A673 (cell line): ENCODE data around the gene TNFAIP8L1. TPM values are rescaled to one million over a fixed set of nuclear protein-coding genes. Genes with fewer than 3 reads are reported as not detected.
"Not testable (repeated sequence)": the region's sequence is repeated elsewhere in the genome, so short reads cannot be mapped to it uniquely, and the experiment has no call there.

ENCODE experiments used
- BruUV-seq: library from RNA; stranded (reverse); fragments of 400-500 nt; replicated peaks from 2 replicates; lab custom pipeline; 2021; lab: Mats Ljungman, UMichigan
- CTCF ChIA-PET: fragments of 300-600 bp; sonication (Branson Sonifier 250); formaldehyde crosslinking; loops from one replicate; lab custom pipeline; 2022; ENCODE audit warnings: antibody characterized with exemption; lab: Charles Lee
- POLR2A ChIA-PET: fragments of 300-600 bp; sonication (Branson Sonifier 250); formaldehyde crosslinking; loops from one replicate; lab custom pipeline; 2022; ENCODE audit warnings: antibody characterized with exemption; ENCODE audit not compliant: low non-redundant PET; lab: Charles Lee
- DNase-seq: peaks from one replicate; pipeline ENCODE4 v3.0.0-alpha.2; 2015; ENCODE audit warnings: low spot score
- H3K27ac ChIP-seq: fragments of 200-600 bp; sonication (generic); 2 replicates; pipeline ENCODE4 v1.5.1; 2016; ENCODE audit warnings: mixed run types, low read depth, mild to moderate bottlenecking, mixed read lengths, antibody characterized with exemption, low read length; ENCODE audit not compliant: poor library complexity, severe bottlenecking
- H3K27me3 ChIP-seq: fragments of 200-600 bp; sonication (generic); replicated peaks from 2 replicates; pipeline ENCODE4 v1.6.1; 2017; ENCODE audit warnings: mixed run types, low read depth, mild to moderate bottlenecking, mixed read lengths, antibody characterized with exemption, low read length; ENCODE audit not compliant: insufficient read depth, poor library complexity
- H3K36me3 ChIP-seq: fragments of 200-600 bp; sonication (generic); 2 replicates; pipeline ENCODE4 v1.6.1; 2016; ENCODE audit warnings: mixed run types, mild to moderate bottlenecking, mixed read lengths, antibody characterized with exemption, low read length; ENCODE audit not compliant: insufficient read depth, poor library complexity, severe bottlenecking
- H3K4me1 ChIP-seq: fragments of 200-600 bp; sonication (generic); 2 replicates; pipeline ENCODE4 v1.6.1; 2017; ENCODE audit warnings: mixed run types, mild to moderate bottlenecking, mixed read lengths, antibody characterized with exemption, low read length; ENCODE audit not compliant: insufficient read depth, poor library complexity, severe bottlenecking
- H3K4me3 ChIP-seq: fragments of 200-600 bp; sonication (generic); 2 replicates; pipeline ENCODE4 v1.5.1; 2016; ENCODE audit warnings: low read depth, mixed run types, mild to moderate bottlenecking, mixed read lengths, low read length; ENCODE audit not compliant: poor library complexity, severe bottlenecking
- H3K9me3 ChIP-seq: fragments of 200-600 bp; sonication (generic); 2 replicates; pipeline ENCODE4 v1.6.1; 2016; ENCODE audit warnings: mixed run types, low read depth, mild to moderate bottlenecking, mixed read lengths, antibody characterized with exemption, low read length; ENCODE audit not compliant: poor library complexity, severe bottlenecking
- EZH2 ChIP-seq: fragments of 200-600 bp; sonication (generic); IDR thresholded peaks from 2 replicates; pipeline ENCODE4 v1.6.1; 2017; ENCODE audit warnings: borderline replicate concordance, low read depth, mild to moderate bottlenecking, mixed read lengths, antibody characterized with exemption, low read length; ENCODE audit not compliant: poor library complexity, severe bottlenecking
- intact Hi-C: fragments of 100-400 bp; cut with micrococcal nuclease; formaldehyde crosslinking; loops from one replicate; pipeline ENCODE4 v1.10.0; 2022; ENCODE audit not compliant: unreplicated experiment
- total RNA-seq: library from RNA; stranded (reverse); gene quantifications from 2 replicates; pipeline ENCODE4 v1.2.3, GENCODE V29; 2021
- TF ChIP-seq, protein P1 (sequence below): fragments of 300-800, 200-600 bp; sonication (generic); conservative IDR thresholded peaks from 2 replicates; pipeline ENCODE4 v1.5.1; 2017; ENCODE audit warnings: low read depth, mild to moderate bottlenecking, antibody characterized with exemption, low read length, moderate library complexity, mixed read lengths

Gene TNFAIP8L1
- total RNA-seq, 1 experiment from 2014 or later, result 24.7 TPM

DNA sequence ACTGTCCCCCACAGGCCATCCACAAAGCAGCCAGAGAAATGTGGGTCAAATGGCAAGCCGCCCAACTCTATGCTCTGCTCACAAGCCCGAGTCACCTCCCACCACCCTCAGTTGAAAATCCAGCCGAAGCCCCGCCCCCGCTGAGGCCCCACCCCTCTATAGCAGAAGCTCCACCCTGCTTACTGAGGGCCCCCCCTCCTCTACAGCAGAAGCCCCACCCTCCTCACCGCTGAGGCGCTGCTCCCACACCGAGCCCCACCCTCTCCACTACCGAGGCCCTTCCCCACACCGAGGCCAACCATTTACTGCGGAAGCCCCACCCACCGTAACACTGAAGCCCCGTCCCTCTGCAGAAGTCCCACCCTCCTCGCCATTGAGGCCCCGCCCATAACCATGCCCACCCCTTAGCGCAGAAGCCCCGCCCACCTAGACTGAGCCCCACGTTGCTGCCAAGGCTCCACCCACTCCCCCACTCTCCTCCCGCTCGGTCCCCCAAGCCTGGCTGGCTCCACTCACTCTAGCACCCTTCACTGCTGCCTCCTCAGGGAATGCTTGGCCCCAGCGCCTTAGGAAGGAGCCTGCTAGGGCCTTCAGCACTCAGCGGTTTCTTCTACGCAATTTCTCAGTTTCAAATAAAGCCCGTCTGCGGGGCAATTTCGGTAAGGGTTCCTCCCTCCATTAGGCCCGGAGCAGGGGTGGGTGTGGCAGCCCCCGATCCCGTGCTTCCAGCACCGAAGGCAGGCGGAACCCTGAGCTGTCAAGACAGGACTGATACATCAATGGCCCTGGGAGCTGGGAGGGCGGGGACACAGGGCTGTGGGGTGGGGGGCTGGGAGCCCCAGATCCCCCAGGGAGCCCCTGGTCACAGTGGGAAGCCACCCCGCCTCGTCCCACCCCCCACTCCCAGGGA lies 39.8 kb downstream of the TNFAIP8L1 start:
- POLR2A ChIA-PET, result no interaction called here
- no peaks in the 10 kb centered on the region for H3K9me3 ChIP-seq
- intact Hi-C loops, result no loop called here
- H3K4me3 ChIP-seq, result no peak overlapping the region
- no peaks in the 10 kb centered on the region for H3K36me3 ChIP-seq
- peak; percentile 64 for DNase-seq
- CTCF ChIA-PET, result interaction anchor here (0.6 kb wide), 1 partner anchor 1225 kb away, joined by 4 read pairs; no protein-coding TSS in a partner anchor
- TF ChIP-seq EZH2, result no peak
- TF ChIP-seq, protein P1, sequence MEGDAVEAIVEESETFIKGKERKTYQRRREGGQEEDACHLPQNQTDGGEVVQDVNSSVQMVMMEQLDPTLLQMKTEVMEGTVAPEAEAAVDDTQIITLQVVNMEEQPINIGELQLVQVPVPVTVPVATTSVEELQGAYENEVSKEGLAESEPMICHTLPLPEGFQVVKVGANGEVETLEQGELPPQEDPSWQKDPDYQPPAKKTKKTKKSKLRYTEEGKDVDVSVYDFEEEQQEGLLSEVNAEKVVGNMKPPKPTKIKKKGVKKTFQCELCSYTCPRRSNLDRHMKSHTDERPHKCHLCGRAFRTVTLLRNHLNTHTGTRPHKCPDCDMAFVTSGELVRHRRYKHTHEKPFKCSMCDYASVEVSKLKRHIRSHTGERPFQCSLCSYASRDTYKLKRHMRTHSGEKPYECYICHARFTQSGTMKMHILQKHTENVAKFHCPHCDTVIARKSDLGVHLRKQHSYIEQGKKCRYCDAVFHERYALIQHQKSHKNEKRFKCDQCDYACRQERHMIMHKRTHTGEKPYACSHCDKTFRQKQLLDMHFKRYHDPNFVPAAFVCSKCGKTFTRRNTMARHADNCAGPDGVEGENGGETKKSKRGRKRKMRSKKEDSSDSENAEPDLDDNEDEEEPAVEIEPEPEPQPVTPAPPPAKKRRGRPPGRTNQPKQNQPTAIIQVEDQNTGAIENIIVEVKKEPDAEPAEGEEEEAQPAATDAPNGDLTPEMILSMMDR, result no peak
- BruUV-seq, result no TSS peak
- H3K27me3 ChIP-seq, result no peaks in the 10 kb centered on the region
- peak overlapping the region; percentile 30 for H3K27ac ChIP-seq
- no peaks in the 10 kb centered on the region for H3K4me1 ChIP-seq

DNA sequence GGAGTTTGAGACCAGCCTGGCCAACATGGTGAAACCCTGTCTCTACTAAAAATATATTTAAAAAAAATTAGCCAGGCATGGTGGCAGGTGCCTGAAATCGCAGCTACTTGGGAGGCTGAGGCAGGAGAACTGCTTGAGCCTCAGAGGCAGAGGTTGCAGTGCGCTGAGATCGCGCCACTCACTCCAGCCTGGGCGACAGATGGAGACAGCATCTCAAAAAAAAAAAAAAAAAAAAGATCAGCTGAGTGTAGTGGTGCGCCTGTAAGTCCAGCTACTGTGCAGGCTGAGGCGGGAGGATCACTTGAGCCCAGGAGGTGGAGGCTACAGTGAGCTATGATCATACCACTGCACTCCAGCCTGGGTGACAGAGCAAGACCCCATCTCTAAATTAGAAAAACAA lies 40.7 kb downstream of the TNFAIP8L1 start:
- CTCF ChIA-PET, result interaction anchor here (0.6 kb wide), 1 partner anchor 206 kb away, joined by 4 read pairs; no protein-coding TSS in a partner anchor
- H3K27ac ChIP-seq, H3K36me3 ChIP-seq, DNase-seq, BruUV-seq, H3K9me3 ChIP-seq, intact Hi-C loops, POLR2A ChIA-PET, H3K27me3 ChIP-seq, H3K4me1 ChIP-seq, H3K4me3 ChIP-seq: not testable (repeated sequence)

DNA sequence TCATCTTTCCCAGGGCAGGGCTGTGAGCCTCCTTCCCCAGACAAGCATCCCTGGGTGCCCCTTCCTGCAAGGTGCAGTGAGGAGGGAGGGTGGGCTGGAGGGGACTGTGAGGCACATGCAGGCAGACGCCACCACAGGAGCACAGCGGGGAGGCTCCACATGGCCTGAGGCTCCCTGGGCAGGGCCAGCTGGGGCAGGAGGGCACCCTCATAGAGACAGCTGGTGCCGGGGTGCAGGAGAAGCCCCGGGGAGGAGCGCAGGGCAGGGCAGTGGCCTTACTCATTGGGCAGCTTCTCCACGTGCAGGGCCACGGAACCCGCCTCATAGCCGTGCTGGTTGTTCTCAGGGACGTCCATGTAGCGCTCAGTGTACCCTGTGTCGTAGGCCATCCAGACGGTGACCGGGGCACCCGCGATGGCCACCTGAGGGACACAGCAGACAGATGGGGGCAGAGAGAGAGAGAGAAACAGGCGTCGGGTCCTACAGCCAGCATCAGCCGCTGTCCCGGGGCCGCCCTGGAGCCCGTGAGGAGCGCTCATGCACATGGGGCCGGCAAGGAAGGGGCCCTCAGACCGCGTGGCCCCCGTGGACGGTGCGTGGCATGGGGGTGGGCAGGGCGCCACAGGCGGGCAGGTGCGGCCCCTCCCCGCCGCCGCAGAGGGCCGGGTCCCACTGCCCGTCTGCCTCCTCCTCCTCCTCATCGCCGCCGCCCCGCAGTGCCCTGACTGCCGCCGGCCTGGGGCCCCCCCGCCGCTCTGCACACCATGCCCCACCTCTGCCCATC lies 43.3 kb downstream of the TNFAIP8L1 start:
- ChIA-PET POLR2A (interaction anchor here (0.7 kb wide), 1 partner anchor 316 kb away, joined by 20 read pairs; no protein-coding TSS in a partner anchor), CTCF (no interaction called here)
- intact Hi-C loops, result no loop called here

More for the DNA sequence above, 43.3 kb downstream of the TNFAIP8L1 start:
- no peak for TF ChIP-seq EZH2
- TF ChIP-seq, protein P1, result no peak
- DNase-seq, result no peak
- H3K36me3 ChIP-seq, result peaks cover 2% of the 10 kb centered on the region
- no peak overlapping the region for H3K27ac ChIP-seq
- no peak overlapping the region for H3K4me3 ChIP-seq
- no peaks in the 10 kb centered on the region for H3K9me3 ChIP-seq
- H3K4me1 ChIP-seq, result no peaks in the 10 kb centered on the region
- H3K27me3 ChIP-seq, result no peaks in the 10 kb centered on the region
- BruUV-seq, result no TSS peak
